WERI-Rb-1 (cell line): ENCODE measurements around the gene TMEM35B.
"Not testable (repeated sequence)": the region's sequence is repeated elsewhere in the genome, so short reads cannot be mapped to it uniquely, and the experiment has no call there.

Experiments used
- DNase-seq: peaks from one replicate; pipeline ENCODE4 v3.0.0-alpha.2; 2020
- H3K27ac ChIP-seq: fragments of 250-450 bp; sonication (Bioruptor Pico); 2 replicates; pipeline ENCODE4 v1.5.1; 2020; ENCODE audit warnings: mild to moderate bottlenecking, moderate library complexity
- H3K27me3 ChIP-seq: fragments of 250-450 bp; sonication (Bioruptor Pico); 2 replicates; pipeline ENCODE4 v1.5.1; 2021; ENCODE audit warnings: mild to moderate bottlenecking, low read depth, moderate library complexity; ENCODE audit not compliant: insufficient read depth, severe bottlenecking
- H3K36me3 ChIP-seq: fragments of 250-450 bp; sonication (Bioruptor Pico); 2 replicates; pipeline ENCODE4 v1.5.1; 2020; ENCODE audit warnings: mild to moderate bottlenecking, moderate library complexity
- H3K4me3 ChIP-seq: 2 replicates; pipeline ENCODE4 v1.5.1; 2011; ENCODE audit warnings: low read depth, mild to moderate bottlenecking, control low read depth, low read length
- H3K9me3 ChIP-seq: fragments of 250-450 bp; sonication (Bioruptor Pico); 2 replicates; pipeline ENCODE4 v1.5.1; 2021; ENCODE audit warnings: mild to moderate bottlenecking, moderate library complexity; ENCODE audit not compliant: severe bottlenecking
- CTCF ChIP-seq: IDR thresholded peaks from 2 replicates; pipeline ENCODE4 v1.5.1; 2011; ENCODE audit warnings: low read depth, mild to moderate bottlenecking, control low read depth, inconsistent platforms, low read length

Gene TMEM35B

GRCh38 chr1:34975771-34976170 is 9.4 kb downstream of the TMEM35B start:
- no peak for TF ChIP-seq CTCF
- Histone ChIP-seq H3K27me3 (no peaks in the 10 kb centered on the region), H3K27ac (no peak overlapping the region), H3K36me3 (no peaks in the 10 kb centered on the region), H3K9me3 (no peaks in the 10 kb centered on the region), H3K4me3 (no peak overlapping the region)
- DNase-seq: no peak

- no peaks in the 10 kb centered on the region for H3K9me3 ChIP-seq
- H3K36me3 ChIP-seq: no peaks in the 10 kb centered on the region
- no peak overlapping the region for H3K27ac ChIP-seq
- no peak for TF ChIP-seq CTCF
- DNase-seq: no peak
- no peak overlapping the region for H3K4me3 ChIP-seq
- H3K27me3 ChIP-seq: no peaks in the 10 kb centered on the region
Measured at GRCh38 chr1:34975338-34975737, 9.8 kb downstream of the TMEM35B start.

GRCh38 chr1:34974626-34975025 is 10.5 kb downstream of the TMEM35B start:
- no peak for TF ChIP-seq CTCF
- no peak for DNase-seq
- Histone ChIP-seq H3K27ac (no peak overlapping the region), H3K36me3 (no peaks in the 10 kb centered on the region), H3K9me3 (no peaks in the 10 kb centered on the region), H3K27me3 (no peaks in the 10 kb centered on the region), H3K4me3 (no peak overlapping the region)

- H3K27ac ChIP-seq: no peak overlapping the region
- H3K27me3 ChIP-seq: no peaks in the 10 kb centered on the region
- no peak for DNase-seq
- TF ChIP-seq CTCF: no peak
- no peaks in the 10 kb centered on the region for H3K36me3 ChIP-seq
- no peaks in the 10 kb centered on the region for H3K9me3 ChIP-seq
- no peak overlapping the region for H3K4me3 ChIP-seq
Measured at GRCh38 chr1:34973326-34973725, 11.8 kb downstream of the TMEM35B start.

GRCh38 chr1:34970829-34971228 is 14.3 kb downstream of the TMEM35B start:
- no peaks in the 10 kb centered on the region for H3K9me3 ChIP-seq
- no peaks in the 10 kb centered on the region for H3K36me3 ChIP-seq
- no peak overlapping the region for H3K27ac ChIP-seq
- H3K4me3 ChIP-seq: no peak overlapping the region
- peak; percentile 17 for DNase-seq
- no peaks in the 10 kb centered on the region for H3K27me3 ChIP-seq
- TF ChIP-seq CTCF: no peak

GRCh38 chr1:34970220-34970735 is 14.9 kb downstream of the TMEM35B start:
- no peaks in the 10 kb centered on the region for H3K36me3 ChIP-seq
- H3K27ac ChIP-seq: no peak overlapping the region
- H3K4me3 ChIP-seq: no peak overlapping the region
- no peak for TF ChIP-seq CTCF
- H3K9me3 ChIP-seq: no peaks in the 10 kb centered on the region
- H3K27me3 ChIP-seq: no peaks in the 10 kb centered on the region
- DNase-seq: no peak

- H3K36me3 ChIP-seq, H3K4me3 ChIP-seq, DNase-seq, H3K27me3 ChIP-seq, H3K27ac ChIP-seq, H3K9me3 ChIP-seq: not testable (repeated sequence)
Measured at GRCh38 chr1:34968297-34968696, 16.9 kb downstream of the TMEM35B start.

GRCh38 chr1:34967672-34968071 is 17.5 kb downstream of the TMEM35B start:
- H3K9me3 ChIP-seq, H3K36me3 ChIP-seq, H3K4me3 ChIP-seq, H3K27ac ChIP-seq, DNase-seq, H3K27me3 ChIP-seq: not testable (repeated sequence)
